ENCODE measurements around the gene DOCK3.
"Not testable (repeated sequence)": the region's sequence is repeated elsewhere in the genome, so short reads cannot be mapped to it uniquely, and the experiment has no call there.

DOCK3 gene

GRCh38 chr3:51264166-51264565 is 589.4 kb downstream of the DOCK3 start:
- not testable (repeated sequence) for DNase-seq

- no peak for DNase-seq
These were observed 593.4 kb downstream of the DOCK3 start for GRCh38 chr3:51268132-51268531.

- no peak for DNase-seq
These were observed 594.7 kb downstream of the DOCK3 start for GRCh38 chr3:51269466-51269865.

- DNase-seq: no peak
These were observed 595.8 kb downstream of the DOCK3 start for GRCh38 chr3:51270559-51270958.

GRCh38 chr3:51271172-51271571 is 596.4 kb downstream of the DOCK3 start:
- DNase-seq: no peak

- DNase-seq: no peak
These were observed 599.3 kb downstream of the DOCK3 start for GRCh38 chr3:51274052-51274451.

- DNase-seq: no peak
These were observed 600.5 kb downstream of the DOCK3 start for GRCh38 chr3:51275111-51275805.

GRCh38 chr3:51276046-51276445 is 601.3 kb downstream of the DOCK3 start:
- no peak for DNase-seq

- no peak for DNase-seq
These were observed 604.7 kb downstream of the DOCK3 start for GRCh38 chr3:51279448-51279847.

GRCh38 chr3:51280176-51280575 is 605.4 kb downstream of the DOCK3 start:
- no peak for DNase-seq

- DNase-seq: no peak
These were observed 608.2 kb downstream of the DOCK3 start for GRCh38 chr3:51282931-51283330.

GRCh38 chr3:51283421-51283820 is 608.7 kb downstream of the DOCK3 start:
- no peak for DNase-seq

GRCh38 chr3:51295625-51296024 is 620.9 kb downstream of the DOCK3 start:
- DNase-seq: no peak

- DNase-seq: no peak
These were observed 622.6 kb downstream of the DOCK3 start for GRCh38 chr3:51297333-51297732.

- DNase-seq: no peak
These were observed 629.5 kb downstream of the DOCK3 start for GRCh38 chr3:51304230-51304629.

GRCh38 chr3:51306093-51306492 is 631.4 kb downstream of the DOCK3 start:
- DNase-seq: no peak

GRCh38 chr3:51307458-51307857 is 632.7 kb downstream of the DOCK3 start:
- no peak for DNase-seq

- not testable (repeated sequence) for DNase-seq
These were observed 633.3 kb downstream of the DOCK3 start for GRCh38 chr3:51307945-51308607.

GRCh38 chr3:51311055-51311454 is 636.3 kb downstream of the DOCK3 start:
- no peak for DNase-seq

- no peak for DNase-seq
These were observed 653.5 kb downstream of the DOCK3 start for GRCh38 chr3:51328206-51328605.

GRCh38 chr3:51330046-51330445 is 655.3 kb downstream of the DOCK3 start:
- DNase-seq: no peak

- no peak for DNase-seq
These were observed 657.4 kb downstream of the DOCK3 start for GRCh38 chr3:51332156-51332555.

GRCh38 chr3:51333021-51333420 is 658.3 kb downstream of the DOCK3 start:
- no peak for DNase-seq

- DNase-seq: no peak
These were observed 661.5 kb downstream of the DOCK3 start for GRCh38 chr3:51336261-51336660.

- no peak for DNase-seq
These were observed 662.9 kb downstream of the DOCK3 start for GRCh38 chr3:51337666-51338065.

Measured in NCI-H774 (cell line).